Tibial nerve (tissue), 3 donors: Measurements from ENCODE around the gene ZNFX1.

Experiments
- CTCF ChIP-seq, 5 experiments: fragments of 200-600 bp in 3 of 5; fragments of 450-650 bp in 2 of 5; sonication (generic) in 3 of 5; IDR thresholded peaks; one replicate each; pipeline ENCODE4 v1.5.1; 2016 to 2019; ENCODE audit warnings: antibody characterized with exemption in 5 of 5, mild to moderate bottlenecking in 3 of 5, moderate library complexity in 2 of 5
- POLR2A ChIP-seq, 2 donors: fragments of 450-650 bp; IDR thresholded peaks; one replicate each; pipeline ENCODE4 v1.6.1; 2017; ENCODE audit warnings: antibody characterized with exemption in 2 of 2, mild to moderate bottlenecking in 2 of 2, moderate library complexity in 2 of 2

- TF ChIP-seq CTCF (IDR thresholded peaks at IDR 0.05) (no peak), POLR2A (IDR thresholded peaks at IDR 0.05) (no peak)
Measured at GRCh38 chr20:49261173-49261572, 16.7 kb downstream of the ZNFX1 start.
